ENCODE results near the gene RAB31. TPM values are rescaled to one million over a fixed set of nuclear protein-coding genes. Genes with fewer than 3 reads are reported as not detected.
"Not testable (repeated sequence)": the region's sequence is repeated elsewhere in the genome, so short reads cannot be mapped to it uniquely, and the experiment has no call there.

The RAB31 gene
- total and polyA plus RNA-seq, 4 experiments from 2014 or later: 0.07 to 1.8 (median 1.4) TPM

- peaks cover 0 to 2% of the 10 kb centered on the region in 2 donors for H3K27me3 Mint-ChIP-seq
- no peak overlapping the region for H3K4me3 Mint-ChIP-seq
- Histone ChIP-seq H3K27me3 (ENCODE audit: insufficient read depth, low read length) (no peaks in the 10 kb centered on the region), H3K36me3 (ENCODE audit: insufficient read depth, low read length) (no peaks in the 10 kb centered on the region), H3K9me3 (ENCODE audit: control insufficient read depth in 1 of 2, low read length in 2 of 2) (no peaks in the 10 kb centered on the region), H3K27ac (ENCODE audit: low read depth, low read length) (no peak overlapping the region), H3K4me3 (ENCODE audit: low read length in 2 of 2) (no peak overlapping the region), H3K4me1 (ENCODE audit: insufficient read depth, low read length) (no peaks in the 10 kb centered on the region)
- intact Hi-C loops (cut with micrococcal nuclease): no loop called here
- H3K27ac Mint-ChIP-seq: no peak overlapping the region
- no peak for DNase-seq
- ChIA-PET CTCF (ENCODE audit: partially characterized antibody) (no interaction called here), POLR2A (ENCODE audit: partially characterized antibody) (no interaction called here)
- peaks cover 0 to 2% (median 0%) of the 10 kb centered on the region in 4 donors for H3K4me1 Mint-ChIP-seq
- H3K36me3 Mint-ChIP-seq: no peaks in the 10 kb centered on the region
- H3K9me3 Mint-ChIP-seq: no peaks in the 10 kb centered on the region
These were observed 189.0 kb downstream of the RAB31 start for GRCh38 chr18:9897129-9897528.

DNA sequence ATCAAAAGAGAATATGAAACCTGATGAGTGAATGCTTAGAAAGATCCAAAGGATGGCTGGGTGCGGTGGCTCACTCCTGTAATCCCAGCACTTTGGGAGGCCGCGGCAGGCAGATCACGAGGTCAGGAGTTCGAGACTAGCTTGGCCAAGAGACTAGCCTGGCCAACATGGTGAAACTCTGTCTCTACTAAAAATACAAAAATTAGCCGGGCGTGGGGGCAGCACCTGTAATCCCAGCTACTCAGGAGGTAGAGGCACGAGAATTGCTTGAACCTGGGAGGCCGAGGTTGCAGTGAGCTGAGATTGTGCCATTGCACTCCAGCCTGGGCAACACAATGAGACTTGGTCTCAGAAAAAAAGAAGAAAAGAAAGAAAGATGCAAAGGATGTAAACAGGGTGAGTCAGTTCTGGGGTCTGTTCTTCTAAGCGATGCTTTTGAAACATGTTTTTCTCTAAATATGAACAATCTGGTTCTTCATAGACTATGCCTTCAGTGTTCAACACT is 189.7 kb downstream of the RAB31 start:
- H3K27ac ChIP-seq (ENCODE audit: low read depth, low read length); intact Hi-C loops (cut with micrococcal nuclease); H3K4me3 ChIP-seq (ENCODE audit: low read length in 2 of 2); H3K27ac Mint-ChIP-seq; CTCF ChIA-PET (ENCODE audit: partially characterized antibody); H3K27me3 ChIP-seq (ENCODE audit: insufficient read depth, low read length); H3K4me1 Mint-ChIP-seq; H3K4me1 ChIP-seq (ENCODE audit: insufficient read depth, low read length); DNase-seq; POLR2A ChIA-PET (ENCODE audit: partially characterized antibody); H3K9me3 Mint-ChIP-seq; H3K36me3 Mint-ChIP-seq; H3K27me3 Mint-ChIP-seq; H3K4me3 Mint-ChIP-seq; H3K36me3 ChIP-seq (ENCODE audit: insufficient read depth, low read length); H3K9me3 ChIP-seq (ENCODE audit: control insufficient read depth in 1 of 2, low read length in 2 of 2): not testable (repeated sequence)

- H3K9me3 Mint-ChIP-seq: no peaks in the 10 kb centered on the region
- H3K27ac Mint-ChIP-seq: no peak overlapping the region
- Histone ChIP-seq H3K4me3 (ENCODE audit: low read length in 2 of 2) (no peak overlapping the region), H3K27me3 (ENCODE audit: insufficient read depth, low read length) (no peaks in the 10 kb centered on the region), H3K36me3 (ENCODE audit: insufficient read depth, low read length) (no peaks in the 10 kb centered on the region), H3K9me3 (ENCODE audit: control insufficient read depth in 1 of 2, low read length in 2 of 2) (no peaks in the 10 kb centered on the region), H3K27ac (ENCODE audit: low read depth, low read length) (no peak overlapping the region), H3K4me1 (ENCODE audit: insufficient read depth, low read length) (no peaks in the 10 kb centered on the region)
- intact Hi-C loops (cut with micrococcal nuclease): no loop called here
- DNase-seq: no peak
- H3K27me3 Mint-ChIP-seq: peaks cover 5 to 9% of the 10 kb centered on the region in 2 donors
- CTCF ChIA-PET (ENCODE audit: partially characterized antibody): no interaction called here
- H3K4me1 Mint-ChIP-seq: peaks cover 0 to 2% (median 0%) of the 10 kb centered on the region in 4 donors
- POLR2A ChIA-PET (ENCODE audit: partially characterized antibody): no interaction called here
- H3K36me3 Mint-ChIP-seq: no peaks in the 10 kb centered on the region
- H3K4me3 Mint-ChIP-seq: no peak overlapping the region
These were observed 190.9 kb downstream of the RAB31 start for GRCh38 chr18:9898792-9899549.

DNA sequence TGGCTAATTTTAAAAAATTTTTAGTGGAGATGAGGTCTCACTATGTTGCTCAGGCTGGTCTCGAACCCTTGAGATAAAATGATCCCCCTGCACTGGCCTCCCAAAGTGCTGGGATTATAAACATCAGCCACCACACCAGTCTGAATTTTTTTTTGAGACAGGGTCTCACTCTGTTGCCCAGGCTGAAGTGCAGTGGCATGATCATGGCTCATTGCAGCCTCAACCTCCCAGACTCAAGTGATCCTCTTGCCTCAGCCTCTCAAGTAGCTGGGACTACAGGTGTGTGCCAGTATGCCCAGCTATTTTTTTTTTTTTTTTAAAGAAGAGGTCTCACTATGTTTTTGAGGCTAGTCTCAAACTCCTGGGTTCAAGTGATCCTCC is 191.4 kb downstream of the RAB31 start:
- POLR2A ChIA-PET (ENCODE audit: partially characterized antibody); H3K36me3 Mint-ChIP-seq; intact Hi-C loops (cut with micrococcal nuclease): not testable (repeated sequence)

DNA sequence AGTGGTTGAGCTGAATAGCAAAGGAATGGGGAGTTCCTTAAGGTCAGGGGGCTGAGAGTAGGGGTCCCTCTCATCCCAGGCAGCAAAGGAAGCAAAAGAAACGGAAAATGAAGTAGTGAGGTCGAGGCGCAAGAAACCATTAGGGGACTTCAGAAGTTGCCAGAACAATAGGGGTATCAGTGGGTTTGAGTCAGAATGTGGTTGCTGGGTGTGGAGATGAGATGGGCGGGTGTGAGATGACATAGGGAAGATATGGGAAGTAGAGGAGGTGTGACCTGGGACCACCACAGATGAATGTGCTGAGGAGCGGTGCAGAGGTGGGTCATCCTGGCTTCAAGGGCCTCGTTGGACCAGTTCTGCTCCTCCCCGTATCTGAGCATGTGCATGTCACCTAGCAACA is 192.6 kb downstream of the RAB31 start:
- CTCF ChIA-PET (ENCODE audit: partially characterized antibody): no interaction called here
- Mint-ChIP-seq H3K4me1 (peaks cover 0 to 2% (median 0%) of the 10 kb centered on the region in 4 donors), H3K36me3 (no peaks in the 10 kb centered on the region), H3K4me3 (no peak overlapping the region), H3K27ac (no peak overlapping the region), H3K9me3 (no peaks in the 10 kb centered on the region), H3K27me3 (peaks cover 7 to 19% of the 10 kb centered on the region in 2 donors)
- H3K4me1 ChIP-seq (ENCODE audit: insufficient read depth, low read length): no peaks in the 10 kb centered on the region
- H3K4me3 ChIP-seq (ENCODE audit: low read length in 2 of 2): no peak overlapping the region
- no peaks in the 10 kb centered on the region for H3K27me3 ChIP-seq (ENCODE audit: insufficient read depth, low read length)
- H3K27ac ChIP-seq (ENCODE audit: low read depth, low read length): no peak overlapping the region
- intact Hi-C loops (cut with micrococcal nuclease): no loop called here
- DNase-seq: no peak
- no peaks in the 10 kb centered on the region for H3K9me3 ChIP-seq (ENCODE audit: control insufficient read depth in 1 of 2, low read length in 2 of 2)
- POLR2A ChIA-PET (ENCODE audit: partially characterized antibody): no interaction called here
- no peaks in the 10 kb centered on the region for H3K36me3 ChIP-seq (ENCODE audit: insufficient read depth, low read length)

More for the DNA sequence above, 191.4 kb downstream of the RAB31 start:
- DNase-seq; H3K27ac Mint-ChIP-seq; H3K4me1 ChIP-seq (ENCODE audit: insufficient read depth, low read length); H3K27ac ChIP-seq (ENCODE audit: low read depth, low read length); H3K27me3 ChIP-seq (ENCODE audit: insufficient read depth, low read length); H3K9me3 ChIP-seq (ENCODE audit: control insufficient read depth in 1 of 2, low read length in 2 of 2); H3K4me3 ChIP-seq (ENCODE audit: low read length in 2 of 2); CTCF ChIA-PET (ENCODE audit: partially characterized antibody); H3K27me3 Mint-ChIP-seq; H3K9me3 Mint-ChIP-seq; H3K4me1 Mint-ChIP-seq; H3K4me3 Mint-ChIP-seq; H3K36me3 ChIP-seq (ENCODE audit: insufficient read depth, low read length): not testable (repeated sequence)

- Histone ChIP-seq H3K4me1 (ENCODE audit: insufficient read depth, low read length) (no peaks in the 10 kb centered on the region), H3K27me3 (ENCODE audit: insufficient read depth, low read length) (no peaks in the 10 kb centered on the region), H3K4me3 (ENCODE audit: low read length in 2 of 2) (no peak overlapping the region), H3K36me3 (ENCODE audit: insufficient read depth, low read length) (no peaks in the 10 kb centered on the region), H3K9me3 (ENCODE audit: control insufficient read depth in 1 of 2, low read length in 2 of 2) (no peaks in the 10 kb centered on the region), H3K27ac (ENCODE audit: low read depth, low read length) (no peak overlapping the region)
- no peak overlapping the region for H3K27ac Mint-ChIP-seq
- DNase-seq: no peak
- no peak overlapping the region for H3K4me3 Mint-ChIP-seq
- H3K27me3 Mint-ChIP-seq: peaks cover 13 to 24% of the 10 kb centered on the region in 2 donors
- intact Hi-C loops (cut with micrococcal nuclease): no loop called here
- H3K4me1 Mint-ChIP-seq: peaks cover 0 to 2% (median 0%) of the 10 kb centered on the region in 4 donors
- no peaks in the 10 kb centered on the region for H3K36me3 Mint-ChIP-seq
- no peaks in the 10 kb centered on the region for H3K9me3 Mint-ChIP-seq
- ChIA-PET CTCF (ENCODE audit: partially characterized antibody) (no interaction called here), POLR2A (ENCODE audit: partially characterized antibody) (no interaction called here)
These were observed 193.3 kb downstream of the RAB31 start for GRCh38 chr18:9901377-9901776.

- H3K27me3 ChIP-seq (ENCODE audit: insufficient read depth, low read length); DNase-seq; H3K27ac Mint-ChIP-seq; POLR2A ChIA-PET (ENCODE audit: partially characterized antibody); H3K4me3 Mint-ChIP-seq; CTCF ChIA-PET (ENCODE audit: partially characterized antibody); H3K36me3 ChIP-seq (ENCODE audit: insufficient read depth, low read length); intact Hi-C loops (cut with micrococcal nuclease); H3K36me3 Mint-ChIP-seq; H3K27ac ChIP-seq (ENCODE audit: low read depth, low read length); H3K4me3 ChIP-seq (ENCODE audit: low read length in 2 of 2); H3K4me1 ChIP-seq (ENCODE audit: insufficient read depth, low read length); H3K4me1 Mint-ChIP-seq; H3K9me3 Mint-ChIP-seq; H3K9me3 ChIP-seq (ENCODE audit: control insufficient read depth in 1 of 2, low read length in 2 of 2): not testable (repeated sequence)
- peaks cover 16 to 24% of the 10 kb centered on the region in 2 donors for H3K27me3 Mint-ChIP-seq
These were observed 194.2 kb downstream of the RAB31 start for GRCh38 chr18:9902264-9902663.

Measured in CD4-positive, alpha-beta memory T cell (primary cell).